ENCODE results near the gene PRDM5.

- no peak for TF ChIP-seq EZH2 (IDR thresholded peaks at IDR 0.05; ENCODE audit: insufficient read depth, poor library complexity, severe bottlenecking)
- no peak for TF ChIP-seq EZH2phosphoT487 (IDR thresholded peaks at IDR 0.05; ENCODE audit: insufficient read depth, low read depth)
These were observed 121.3 kb downstream of the PRDM5 start for GRCh38 chr4:120801137-120801758.

Measured in GM23248 (cell line).